ENCODE results near the gene DPP10. TPM values are rescaled to one million over a fixed set of nuclear protein-coding genes. Genes with fewer than 3 reads are reported as not detected.

DPP10 gene
- total RNA-seq, 1 donor from 2014 or later: 1.1 TPM

DNA sequence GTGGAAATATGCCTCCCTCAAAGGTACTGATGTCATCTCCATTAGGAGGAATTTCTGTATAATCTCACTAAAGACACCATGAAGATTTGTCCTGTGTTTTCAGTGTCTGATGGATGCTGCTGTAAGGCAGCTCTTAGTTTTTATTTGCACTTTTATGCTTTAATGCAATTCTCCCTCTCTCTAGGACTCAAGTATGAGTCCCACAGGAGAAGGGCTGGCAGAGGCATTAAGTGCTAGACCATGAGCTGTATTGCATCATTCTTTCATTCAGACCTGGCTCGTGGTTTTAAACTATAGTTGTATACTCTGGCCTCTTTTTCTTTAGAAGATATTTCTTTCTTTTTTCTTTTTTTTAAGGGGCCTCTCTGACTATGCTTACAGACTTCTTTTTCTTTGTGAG lies 805.6 kb downstream of the DPP10 start:
- Histone ChIP-seq H3K9ac (ENCODE audit: low read length) (no peak overlapping the region), H3K4me3 (ENCODE audit: insufficient read depth, low read depth, low read length) (no peak overlapping the region), H3K9me3 (ENCODE audit: insufficient read depth, low read depth, low read length) (no peaks in the 10 kb centered on the region), H3K79me2 (ENCODE audit: insufficient read depth, low read length) (no peaks in the 10 kb centered on the region), H3K4me2 (ENCODE audit: low read length) (no peak overlapping the region), H3K36me3 (ENCODE audit: insufficient read depth, low read length) (no peaks in the 10 kb centered on the region), H3K27me3 (ENCODE audit: insufficient read depth, low read length) (no peaks in the 10 kb centered on the region), H2AFZ (ENCODE audit: low read depth, low read length) (no peak overlapping the region), H3K27ac (ENCODE audit: low read depth, low read length) (no peak overlapping the region), H3K4me1 (ENCODE audit: insufficient read depth, low read length) (no peaks in the 10 kb centered on the region), H4K20me1 (ENCODE audit: insufficient read depth, low read length) (no peaks in the 10 kb centered on the region)
- no peaks in the 10 kb centered on the region for H3K36me3 Mint-ChIP-seq (ENCODE audit: low read depth, unreplicated experiment)
- H3K4me1 Mint-ChIP-seq (ENCODE audit: low read depth, unreplicated experiment): peaks cover 4% of the 10 kb centered on the region
- DNase-seq (ENCODE audit: low read depth) (no peak), FAIRE-seq (no peak)
- no peak overlapping the region for H3K27ac Mint-ChIP-seq (ENCODE audit: unreplicated experiment)
- no peaks in the 10 kb centered on the region for H3K27me3 Mint-ChIP-seq (ENCODE audit: low read depth, unreplicated experiment)
- no peak overlapping the region for H3K4me3 Mint-ChIP-seq (ENCODE audit: unreplicated experiment)
- H3K9me3 Mint-ChIP-seq (ENCODE audit: unreplicated experiment): no peaks in the 10 kb centered on the region
- TF ChIP-seq EZH2 (IDR thresholded peaks at IDR 0.05; ENCODE audit: insufficient read depth, low read length) (no peak), CTCF (IDR thresholded peaks at IDR 0.05; ENCODE audit: insufficient read depth, low read depth, low read length) (no peak)

DNA sequence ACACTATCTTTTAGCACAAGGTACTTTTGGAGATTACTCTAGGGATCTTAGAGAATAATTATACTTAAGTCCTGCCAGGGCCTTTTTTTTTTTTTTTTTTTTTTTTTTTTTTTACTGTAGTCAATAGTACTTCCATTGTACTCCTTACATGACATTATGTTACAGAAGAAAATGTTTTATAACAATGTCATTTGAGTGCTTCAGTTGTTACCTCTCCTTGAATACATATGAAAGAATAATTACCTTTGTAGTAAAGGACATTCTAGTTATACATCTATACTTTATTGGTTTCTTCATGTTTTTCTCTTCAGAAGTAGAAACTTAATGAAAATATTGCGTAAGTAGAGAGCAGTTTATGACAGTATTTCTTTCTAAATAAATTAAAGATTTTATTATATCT lies 834.9 kb downstream of the DPP10 start:
- H3K4me1 ChIP-seq (ENCODE audit: insufficient read depth, low read length): no peaks in the 10 kb centered on the region
- no peaks in the 10 kb centered on the region for H3K36me3 ChIP-seq (ENCODE audit: insufficient read depth, low read length)
- no peak for DNase-seq (ENCODE audit: low read depth)
- no peak for TF ChIP-seq EZH2 (IDR thresholded peaks at IDR 0.05; ENCODE audit: insufficient read depth, low read length)
- Mint-ChIP-seq H3K4me1 (ENCODE audit: low read depth, unreplicated experiment) (no peaks in the 10 kb centered on the region), H3K27ac (ENCODE audit: unreplicated experiment) (no peak overlapping the region), H3K9me3 (ENCODE audit: unreplicated experiment) (no peaks in the 10 kb centered on the region), H3K4me3 (ENCODE audit: unreplicated experiment) (no peak overlapping the region), H3K27me3 (ENCODE audit: low read depth, unreplicated experiment) (no peaks in the 10 kb centered on the region), H3K36me3 (ENCODE audit: low read depth, unreplicated experiment) (no peaks in the 10 kb centered on the region)
- H3K9me3 ChIP-seq (ENCODE audit: insufficient read depth, low read depth, low read length): peaks cover 2% of the 10 kb centered on the region
- H3K27me3 ChIP-seq (ENCODE audit: insufficient read depth, low read length): no peaks in the 10 kb centered on the region
- no peak overlapping the region for H2AFZ ChIP-seq (ENCODE audit: low read depth, low read length)
- no peaks in the 10 kb centered on the region for H4K20me1 ChIP-seq (ENCODE audit: insufficient read depth, low read length)
- H3K27ac ChIP-seq (ENCODE audit: low read depth, low read length): no peak overlapping the region
- no peak overlapping the region for H3K4me3 ChIP-seq (ENCODE audit: insufficient read depth, low read depth, low read length)
- H3K79me2 ChIP-seq (ENCODE audit: insufficient read depth, low read length): no peaks in the 10 kb centered on the region
- H3K4me2 ChIP-seq (ENCODE audit: low read length): no peak overlapping the region
- no peak overlapping the region for H3K9ac ChIP-seq (ENCODE audit: low read length)
- no peak for FAIRE-seq

- DNase-seq (ENCODE audit: low read depth): no peak
- Mint-ChIP-seq H3K4me3 (ENCODE audit: unreplicated experiment) (no peak overlapping the region), H3K27ac (ENCODE audit: unreplicated experiment) (no peak overlapping the region), H3K36me3 (ENCODE audit: low read depth, unreplicated experiment) (no peaks in the 10 kb centered on the region), H3K9me3 (ENCODE audit: unreplicated experiment) (no peaks in the 10 kb centered on the region), H3K4me1 (ENCODE audit: low read depth, unreplicated experiment) (peaks cover 13% of the 10 kb centered on the region), H3K27me3 (ENCODE audit: low read depth, unreplicated experiment) (no peaks in the 10 kb centered on the region)
- no peak for FAIRE-seq
- Histone ChIP-seq H3K4me1 (ENCODE audit: insufficient read depth, low read length) (no peaks in the 10 kb centered on the region), H3K27me3 (ENCODE audit: insufficient read depth, low read length) (no peaks in the 10 kb centered on the region), H3K36me3 (ENCODE audit: insufficient read depth, low read length) (no peaks in the 10 kb centered on the region), H3K4me3 (ENCODE audit: insufficient read depth, low read depth, low read length) (no peak overlapping the region), H3K79me2 (ENCODE audit: insufficient read depth, low read length) (no peaks in the 10 kb centered on the region), H3K27ac (ENCODE audit: low read depth, low read length) (no peak overlapping the region), H3K9ac (ENCODE audit: low read length) (no peak overlapping the region), H3K9me3 (ENCODE audit: insufficient read depth, low read depth, low read length) (no peaks in the 10 kb centered on the region), H2AFZ (ENCODE audit: low read depth, low read length) (no peak overlapping the region), H4K20me1 (ENCODE audit: insufficient read depth, low read length) (no peaks in the 10 kb centered on the region), H3K4me2 (ENCODE audit: low read length) (no peak overlapping the region)
- no peak for TF ChIP-seq EZH2 (IDR thresholded peaks at IDR 0.05; ENCODE audit: insufficient read depth, low read length)
Measured at GRCh38 chr2:115285416-115285815, 843.0 kb downstream of the DPP10 start.
